ENCODE data around the gene OR56A3.
"Not testable (repeated sequence)": the region's sequence is repeated elsewhere in the genome, so short reads cannot be mapped to it uniquely, and the experiment has no call there.

Gene OR56A3, protein sequence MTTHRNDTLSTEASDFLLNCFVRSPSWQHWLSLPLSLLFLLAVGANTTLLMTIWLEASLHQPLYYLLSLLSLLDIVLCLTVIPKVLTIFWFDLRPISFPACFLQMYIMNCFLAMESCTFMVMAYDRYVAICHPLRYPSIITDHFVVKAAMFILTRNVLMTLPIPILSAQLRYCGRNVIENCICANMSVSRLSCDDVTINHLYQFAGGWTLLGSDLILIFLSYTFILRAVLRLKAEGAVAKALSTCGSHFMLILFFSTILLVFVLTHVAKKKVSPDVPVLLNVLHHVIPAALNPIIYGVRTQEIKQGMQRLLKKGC

DNA sequence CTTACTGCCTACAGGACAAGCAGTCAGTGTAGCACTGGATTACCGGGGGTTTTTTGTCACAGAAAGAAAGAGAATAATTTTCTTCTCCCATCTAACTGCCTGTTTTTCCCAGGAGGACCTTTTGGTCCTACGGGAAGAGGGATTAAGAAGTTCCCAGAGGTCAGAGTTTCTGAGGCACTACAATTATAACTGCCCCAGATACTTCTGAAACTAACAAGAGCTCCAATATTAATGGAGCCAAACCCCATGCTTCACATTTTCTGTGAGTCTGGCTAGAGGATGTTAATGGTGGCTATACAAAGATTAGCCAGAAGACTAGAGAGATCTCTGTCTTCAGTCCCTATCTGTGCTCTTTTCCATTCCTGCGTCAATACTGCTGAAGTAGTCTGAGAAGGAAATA, at the start of gene OR56A3:
Gene OR56A3 (plus strand): TSS at position 301 of the 400 bp plus-strand sequence. CDS start 5,096 bp downstream, outside the sequence.
- DNase-seq (ENCODE audit: low spot score) = no peak

- DNase-seq (ENCODE audit: low spot score) = no peak
Observed at GRCh38 chr11:5892908-5893307, 49.1 kb upstream of the OR56A3 start, which contains the start of gene OR52E5. Gene OR52E5 (plus strand): TSS chr11:5893208. CDS start chr11:5900777, 7,569 bp downstream.

DNA sequence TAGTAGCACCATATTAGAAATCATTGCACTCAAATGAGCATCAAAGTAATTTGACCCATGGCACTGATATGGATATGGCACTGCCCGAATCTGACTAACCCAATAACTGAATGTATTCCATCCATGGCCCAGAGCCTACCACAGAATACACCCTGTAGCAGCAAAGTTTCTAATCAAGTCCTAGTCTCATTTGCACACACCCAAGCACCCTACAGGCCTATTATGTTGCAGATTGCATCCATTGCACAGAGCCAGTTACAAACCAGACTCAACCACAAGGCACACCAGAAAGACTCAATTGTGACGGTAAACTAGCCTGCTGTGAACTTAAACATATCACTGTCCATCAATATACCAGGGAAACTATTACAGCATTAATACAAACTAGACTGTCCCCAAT, 42.5 kb upstream of the OR56A3 start:
- DNase-seq (ENCODE audit: low spot score) = no peak

- no peak for DNase-seq (ENCODE audit: low spot score)
Observed at GRCh38 chr11:5910540-5910939, 31.5 kb upstream of the OR56A3 start.

DNA sequence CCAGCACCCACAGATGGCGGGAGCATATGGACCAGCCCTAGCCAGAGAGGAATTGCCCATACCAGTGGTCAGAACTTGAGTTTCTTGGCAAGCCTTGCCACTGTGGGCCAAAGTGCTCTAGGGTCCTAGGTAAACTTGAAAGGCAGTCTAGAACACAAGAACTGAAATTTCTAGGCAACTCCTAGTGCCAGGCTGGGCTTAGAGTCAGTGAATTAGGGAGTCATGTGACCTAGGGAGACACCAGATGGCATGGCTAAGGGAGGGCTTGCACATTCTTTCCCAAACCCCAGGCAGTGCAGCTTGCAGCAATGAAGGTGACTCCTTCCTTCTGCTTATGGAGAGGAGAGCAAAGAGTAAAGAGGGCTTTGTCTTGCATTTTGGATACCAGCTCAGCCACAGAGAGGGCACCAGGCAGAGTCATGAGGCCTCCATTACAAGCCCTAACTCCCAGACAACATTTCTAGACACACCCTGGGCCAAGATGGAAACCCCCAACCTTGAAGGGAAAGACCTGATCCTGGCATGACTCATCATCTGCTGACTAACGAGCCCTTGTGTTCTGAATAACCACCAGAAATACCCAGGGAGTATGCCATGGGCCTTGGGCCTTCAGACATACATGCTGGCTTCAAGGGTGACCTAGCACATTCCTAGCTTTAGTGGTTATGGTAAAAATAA, 19.2 kb upstream of the OR56A3 start:
- DNase-seq (ENCODE audit: low spot score) = no peak

DNA sequence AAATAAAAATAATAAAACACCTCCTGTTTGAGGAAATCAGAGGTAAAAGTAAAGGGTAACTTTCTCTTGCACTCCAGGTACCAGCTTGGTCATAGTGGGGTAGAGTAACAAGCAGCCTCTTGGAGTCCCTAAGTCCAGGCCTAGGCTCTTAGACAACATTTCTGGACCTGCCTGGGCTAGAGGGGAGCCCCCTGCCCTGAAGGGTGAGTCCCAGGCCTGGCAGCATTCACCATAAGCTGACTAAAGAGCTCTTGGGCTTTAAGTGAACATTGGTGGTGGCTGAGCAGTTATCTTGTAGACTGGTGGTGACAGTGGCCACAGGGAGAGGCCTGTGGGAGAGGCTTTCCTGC, 18.6 kb upstream of the OR56A3 start:
- no peak for DNase-seq (ENCODE audit: low spot score)

GRCh38 chr11:5923794-5924193, 18.3 kb upstream of the OR56A3 start:
- no peak for DNase-seq (ENCODE audit: low spot score)

DNA sequence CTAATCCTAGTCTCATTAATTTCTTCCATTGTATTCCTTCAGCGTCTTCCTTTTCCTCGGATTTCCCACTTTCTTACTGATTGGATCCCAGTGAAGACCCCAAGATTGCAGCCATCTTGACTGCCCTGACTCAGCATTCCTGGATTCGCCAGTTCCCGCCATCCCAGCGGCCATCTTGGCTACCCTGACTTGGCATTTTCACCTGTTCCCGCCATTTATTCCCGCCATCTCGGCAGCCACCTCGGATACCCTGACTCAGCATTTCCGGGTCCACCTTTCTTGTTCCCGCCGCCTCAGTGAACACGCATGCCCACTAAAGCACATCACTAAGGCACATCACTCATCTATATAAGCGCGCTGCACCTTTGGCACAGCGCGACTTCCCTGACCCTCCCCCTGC, 13.8 kb upstream of the OR56A3 start:
- no peak for DNase-seq (ENCODE audit: low spot score)

DNA sequence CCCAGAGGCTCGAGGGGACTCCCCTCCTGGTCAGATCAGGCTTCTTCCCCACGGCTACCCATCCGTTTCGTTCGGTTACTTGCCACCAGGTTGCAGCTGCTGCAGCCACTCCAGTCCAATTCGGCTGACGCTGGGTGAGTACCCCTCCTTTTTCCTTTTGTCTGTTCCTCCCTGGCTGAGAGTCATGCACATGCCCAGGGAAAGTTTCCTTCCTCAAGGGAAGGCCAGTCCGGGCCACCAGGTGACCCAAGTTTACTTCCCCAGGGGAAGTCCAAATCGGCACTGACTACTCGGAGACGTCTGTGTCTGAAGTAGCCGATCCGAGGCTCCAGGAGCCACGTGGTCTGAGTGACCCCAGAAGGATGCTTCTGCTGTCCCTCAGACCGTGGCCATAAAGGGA, 13.2 kb upstream of the OR56A3 start:
- DNase-seq (ENCODE audit: low spot score) = no peak

- DNase-seq (ENCODE audit: low spot score) = no peak
Observed at GRCh38 chr11:5929571-5930368, 12.3 kb upstream of the OR56A3 start.

- DNase-seq (ENCODE audit: low spot score) = no peak
Observed at GRCh38 chr11:5930614-5931013, 11.4 kb upstream of the OR56A3 start.

- DNase-seq (ENCODE audit: low spot score) = no peak
Observed at GRCh38 chr11:5931061-5931460, 11.0 kb upstream of the OR56A3 start.

DNA sequence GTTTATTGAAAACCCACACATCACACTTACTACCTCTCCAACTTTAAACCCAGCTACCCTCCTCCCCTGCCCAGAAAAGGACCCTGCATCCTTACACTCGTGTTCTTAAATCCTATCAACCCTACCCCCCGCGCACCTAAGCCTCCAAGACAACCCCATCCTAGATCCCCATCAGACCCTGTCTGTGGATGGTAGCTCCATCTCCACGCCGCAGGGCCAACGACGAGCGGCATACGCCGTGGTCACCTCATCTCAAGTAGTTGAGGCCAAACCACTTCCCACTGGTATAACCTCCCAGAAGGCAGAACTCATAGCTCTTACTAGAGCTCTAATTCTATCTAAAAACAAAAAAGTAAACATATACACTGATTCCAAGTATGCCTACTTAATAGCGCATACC, 9.4 kb upstream of the OR56A3 start:
- DNase-seq (ENCODE audit: low spot score) = no peak

DNA sequence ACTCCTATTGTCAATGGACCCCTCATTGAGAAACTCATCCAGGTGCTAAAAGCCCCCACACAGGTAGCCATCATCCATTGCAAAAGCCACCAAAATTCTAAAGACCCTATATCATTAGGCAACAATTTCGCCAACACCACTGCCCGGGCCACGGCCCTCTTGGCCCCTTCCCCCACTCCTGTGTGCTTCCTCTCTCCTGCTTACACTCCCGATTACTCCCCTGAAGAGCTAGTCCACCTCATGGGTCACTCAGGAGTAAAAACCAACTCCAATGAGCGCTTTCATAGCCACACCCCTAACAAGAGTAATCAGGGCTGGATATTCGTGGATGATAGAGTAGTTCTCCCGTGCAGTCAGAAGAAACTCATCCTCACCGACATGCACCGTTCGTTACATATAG, 8.9 kb upstream of the OR56A3 start:
- DNase-seq (ENCODE audit: low spot score) = no peak

DNA sequence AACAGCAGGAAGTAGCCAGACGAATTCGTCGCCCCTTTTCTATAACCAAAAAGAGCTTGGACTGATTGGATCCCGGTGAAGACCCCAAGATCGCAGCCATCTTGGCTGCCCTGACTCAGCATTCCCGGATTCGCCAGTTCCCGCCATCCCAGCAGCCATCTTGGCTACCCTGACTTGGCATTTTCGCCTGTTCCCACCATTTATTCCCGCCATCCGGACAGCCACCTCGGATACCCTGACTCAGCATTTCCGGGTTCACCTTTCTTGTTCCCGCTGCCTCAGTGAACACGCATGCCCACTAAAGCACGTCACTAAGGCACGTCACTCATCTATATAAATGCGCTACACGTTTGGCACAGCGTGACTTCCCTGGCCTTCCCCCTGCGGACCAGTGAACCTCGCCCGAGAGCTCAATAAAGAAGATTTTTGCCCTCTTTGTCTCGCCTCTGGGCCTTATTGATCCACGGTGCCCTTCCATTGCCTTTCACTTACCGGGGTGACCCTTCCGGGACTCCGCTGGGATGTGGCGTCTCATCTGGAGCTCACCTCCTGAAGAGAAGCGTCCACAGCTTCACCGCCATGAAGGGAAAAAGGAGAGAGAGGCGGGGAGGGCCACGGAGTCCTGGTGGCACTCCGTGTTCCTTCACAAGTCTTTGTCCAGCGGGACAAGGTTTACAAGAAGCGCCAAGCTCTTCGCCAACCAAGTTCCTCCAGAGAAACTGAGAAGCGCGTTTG, 4.0 kb upstream of the OR56A3 start:
- no peak for DNase-seq (ENCODE audit: low spot score)

DNA sequence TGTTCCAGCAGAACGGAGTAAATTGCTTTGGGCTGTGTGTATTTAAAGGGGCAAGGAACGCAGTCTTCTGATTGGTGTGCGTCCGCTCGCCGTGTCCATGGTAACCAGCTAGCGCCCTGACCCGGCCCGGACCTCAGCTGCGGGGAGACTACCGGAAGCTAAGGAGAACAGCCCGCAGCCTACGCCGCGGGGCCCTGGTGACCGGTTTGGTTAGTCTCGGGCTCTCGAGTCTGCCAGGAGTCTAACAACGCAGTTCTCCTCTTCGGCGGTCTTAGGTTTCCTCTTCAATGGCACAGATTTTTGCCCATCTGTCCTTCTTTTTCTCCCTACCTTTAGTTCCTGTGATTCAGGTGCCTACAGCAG, 3.5 kb upstream of the OR56A3 start:
- DNase-seq (ENCODE audit: low spot score) = peak; percentile 28

DNA sequence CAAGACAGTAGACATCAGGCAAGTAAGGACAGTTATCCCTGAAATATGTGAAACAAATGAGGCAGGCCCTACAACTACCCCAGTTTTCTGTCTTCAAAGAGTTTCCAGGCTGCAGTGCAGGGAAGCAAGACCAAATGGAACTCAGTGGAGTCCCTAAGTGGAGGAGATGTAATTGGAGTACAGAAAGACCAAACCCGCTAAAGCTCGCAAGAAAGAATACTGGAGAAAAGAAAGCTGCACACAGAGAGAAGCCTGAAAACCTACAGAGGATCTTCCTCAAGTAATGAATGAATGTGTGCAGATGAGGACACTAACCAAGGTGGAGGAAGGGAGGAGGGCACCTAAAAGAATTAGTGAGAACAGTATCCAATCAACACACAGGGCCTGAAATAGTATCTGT, 1.3 kb upstream of the OR56A3 start:
- no peak for DNase-seq (ENCODE audit: low spot score)

DNA sequence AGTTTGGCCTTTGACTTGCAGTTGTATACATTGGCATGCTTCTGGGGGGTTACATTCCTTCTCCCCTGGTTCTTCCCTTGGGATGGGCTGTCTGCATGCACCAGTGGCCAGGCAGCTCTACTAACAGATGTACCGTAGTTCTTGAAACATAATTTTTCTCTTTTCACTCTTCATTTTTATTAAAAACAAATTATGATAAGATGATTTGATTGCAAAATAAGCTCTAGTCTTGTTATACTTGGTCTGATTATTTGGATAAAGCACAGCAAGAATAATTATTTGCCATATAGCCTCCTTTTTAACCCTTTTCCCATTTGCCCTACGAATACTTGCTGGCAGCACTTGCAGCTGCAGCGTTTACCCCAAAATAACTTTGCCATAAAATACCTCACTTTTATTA, 13.5 kb downstream of the OR56A3 start:
- no peak for DNase-seq (ENCODE audit: low spot score)

DNA sequence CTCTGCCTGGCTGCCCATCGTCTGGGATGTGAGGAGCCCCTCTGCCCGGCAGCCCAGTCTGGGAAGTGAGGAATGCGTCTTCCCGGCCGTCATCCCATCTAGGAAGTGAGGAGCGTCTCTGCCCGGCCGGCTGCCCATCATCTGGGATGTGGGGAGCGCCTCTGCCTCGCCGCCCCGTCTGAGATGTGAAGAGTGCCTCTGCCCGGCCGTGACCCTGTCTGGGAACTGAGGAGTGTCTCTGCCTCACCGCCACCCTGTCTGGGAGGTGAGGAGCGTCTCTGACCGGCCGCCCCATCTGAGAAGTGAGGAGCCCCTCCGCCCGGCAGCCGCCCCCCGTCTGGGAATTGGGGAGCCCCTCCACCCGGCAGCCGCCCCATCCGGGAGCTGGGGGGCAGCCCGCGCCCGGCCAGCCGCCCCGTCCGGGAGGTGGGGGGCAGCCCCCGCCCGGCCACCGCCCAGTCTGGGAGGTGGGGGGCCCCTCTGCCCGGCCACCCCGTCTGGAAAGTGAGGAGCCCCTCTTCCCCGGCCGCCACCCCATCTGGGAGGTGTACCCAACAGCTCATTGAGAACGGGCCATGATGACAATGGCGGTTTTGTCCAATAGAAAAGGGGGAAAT, 18.8 kb downstream of the OR56A3 start:
- not testable (repeated sequence) for DNase-seq (ENCODE audit: low spot score)

DNA sequence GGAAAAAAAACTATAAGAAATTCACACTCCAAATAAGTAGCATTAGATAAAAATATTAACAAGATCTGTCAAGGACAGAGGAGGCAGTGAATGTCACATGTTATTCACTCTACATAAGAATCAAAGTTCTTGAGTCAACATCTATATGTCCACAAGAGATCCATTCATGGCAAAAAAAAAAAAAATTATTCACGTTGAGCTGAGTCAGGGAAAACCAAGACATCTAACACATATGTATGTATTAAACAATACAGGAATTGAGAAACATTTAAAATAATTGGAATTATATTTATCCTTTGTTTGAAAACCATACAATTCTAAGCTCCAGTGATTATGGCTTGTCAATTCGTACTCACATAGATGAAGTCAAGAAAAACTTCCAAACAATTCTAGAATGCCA, 24.9 kb downstream of the OR56A3 start:
- DNase-seq (ENCODE audit: low spot score) = no peak

- no peak for DNase-seq (ENCODE audit: low spot score)
Observed at GRCh38 chr11:5967708-5968107, 25.7 kb downstream of the OR56A3 start.

DNA sequence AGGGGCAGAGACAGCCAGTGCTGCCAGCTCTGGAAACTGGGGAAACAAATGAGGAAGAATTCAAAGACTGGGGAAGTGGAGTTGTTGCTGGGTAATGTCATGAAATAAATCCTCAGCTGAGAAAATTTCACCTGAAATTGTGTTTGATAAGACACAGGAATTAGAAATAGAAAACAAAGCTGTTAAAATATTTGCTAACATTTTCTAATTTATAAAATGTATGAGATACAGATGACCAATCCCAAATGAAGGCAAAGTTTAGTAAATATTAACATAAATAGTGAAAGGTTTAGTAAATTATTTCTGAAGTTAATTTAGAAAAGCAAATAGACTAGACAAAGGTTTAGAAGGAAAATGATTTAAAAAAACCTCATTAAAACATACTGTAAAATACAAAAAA, 26.3 kb downstream of the OR56A3 start, which contains the start of gene OR56A5:
Gene OR56A5 (minus strand): TSS at position 101 of the 400 bp plus-strand sequence. CDS start 0 bp downstream, at position 101.
- no peak for DNase-seq (ENCODE audit: low spot score)
